ENCODE measurements around the gene NPHP4. TPM values are rescaled to one million over a fixed set of nuclear protein-coding genes. Genes with fewer than 3 reads are reported as not detected.

NPHP4 gene
- polyA plus RNA-seq, 1 donor (not counting 4 experiments of a cell fraction or from before 2014, with no cell fraction given): 3.7 TPM

DNA sequence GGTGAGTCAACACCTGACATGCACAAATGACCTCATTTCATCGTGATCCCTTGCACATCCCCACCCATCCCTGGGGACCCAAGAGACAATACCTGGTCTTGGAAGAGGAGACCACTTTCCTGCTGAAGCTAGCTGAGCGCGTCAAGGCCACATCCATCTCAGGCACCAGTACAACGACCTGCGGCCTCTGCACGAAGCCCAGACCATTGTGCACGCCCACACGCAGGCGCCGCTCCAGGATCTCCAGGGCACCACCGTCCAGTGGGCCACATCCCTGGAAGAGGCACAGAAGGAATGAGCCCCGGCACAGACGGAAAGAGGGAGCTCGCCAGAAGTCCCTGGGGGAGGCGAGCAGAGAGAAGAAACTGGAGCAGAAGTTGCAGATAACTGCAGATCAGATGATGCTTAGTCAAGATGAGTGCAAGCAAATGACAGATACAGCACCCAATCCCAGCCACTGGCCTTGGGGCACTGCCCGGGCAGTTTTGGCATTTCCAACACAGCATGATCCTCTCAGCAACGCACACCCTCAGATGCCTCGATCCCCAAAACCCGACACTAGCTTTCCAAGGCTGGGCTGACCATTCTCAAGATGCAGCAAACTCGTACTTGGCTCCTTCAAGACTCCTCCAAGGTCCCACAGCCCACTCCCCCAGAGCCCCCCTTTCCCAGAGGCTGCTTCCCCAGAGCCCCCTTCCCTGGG is 44.1 kb downstream of the NPHP4 start:
- H3K27me3 ChIP-seq (ENCODE audit: control insufficient read depth, extremely low read depth, insufficient read depth, low read length): no peaks in the 10 kb centered on the region
- H3K36me3 ChIP-seq (ENCODE audit: control insufficient read depth in 2 of 2, extremely low read depth in 1 of 2, insufficient read depth in 2 of 2, low read length in 2 of 2): peaks cover 6 to 8% of the 10 kb centered on the region in 2 experiments
- H3K9ac ChIP-seq (ENCODE audit: control insufficient read depth, extremely low read depth, insufficient read depth, low read length): no peak overlapping the region
- DNase-seq (ENCODE audit: low read depth, low spot score) (no peak), FAIRE-seq (no peak)
- H4K20me1 ChIP-seq (ENCODE audit: control insufficient read depth, extremely low read depth, insufficient read depth, low read length): no peaks in the 10 kb centered on the region
- dilution Hi-C loops (cut with MboI; ENCODE audit: extremely low pct_ligation_motif_present, low sequenced_read_pairs): no loop called here
- no peaks in the 10 kb centered on the region for H3K9me1 ChIP-seq (ENCODE audit: control insufficient read depth, extremely low read depth, insufficient read depth, low read length)
- H3K27ac ChIP-seq (ENCODE audit: control insufficient read depth, insufficient read depth, low read length): no peak overlapping the region
- H3K9me3 ChIP-seq (ENCODE audit: control insufficient read depth, low read depth, low read length): no peaks in the 10 kb centered on the region
- no peaks in the 10 kb centered on the region for H3K79me2 ChIP-seq (ENCODE audit: control insufficient read depth, insufficient read depth, low read length)
- H2AFZ ChIP-seq (ENCODE audit: control insufficient read depth, low read length): no peak overlapping the region
- no peaks in the 10 kb centered on the region for H3K4me1 ChIP-seq (ENCODE audit: control insufficient read depth, extremely low read depth, insufficient read depth, low read length)
- H3K4me2 ChIP-seq (ENCODE audit: control insufficient read depth, extremely low read depth, insufficient read depth, low read depth, low read length): no peak overlapping the region
- no peak overlapping the region for H3K4me3 ChIP-seq (ENCODE audit: control insufficient read depth in 2 of 3, extremely low read depth in 1 of 3, insufficient read depth in 2 of 3, low read depth in 1 of 3, low read length in 3 of 3)
- TF ChIP-seq EZH2 (IDR thresholded peaks at IDR 0.05; ENCODE audit: low read length) (no peak), CTCF (optimal IDR thresholded peaks at IDR 0.05 in 1 of 3, IDR thresholded peaks at IDR 0.05 in 1 of 3, conservative IDR thresholded peaks at IDR 0.05 in 1 of 3; ENCODE audit: extremely low read depth in 1 of 3, insufficient read depth in 2 of 3, low read length in 3 of 3) (no peak)

- H3K36me3 ChIP-seq (ENCODE audit: control insufficient read depth in 2 of 2, extremely low read depth in 1 of 2, insufficient read depth in 2 of 2, low read length in 2 of 2): peaks cover 8 to 9% of the 10 kb centered on the region in 2 experiments
- DNase-seq (ENCODE audit: low read depth, low spot score) (no peak), FAIRE-seq (no peak)
- H2AFZ ChIP-seq (ENCODE audit: control insufficient read depth, low read length): no peak overlapping the region
- no peaks in the 10 kb centered on the region for H3K9me3 ChIP-seq (ENCODE audit: control insufficient read depth, low read depth, low read length)
- no peaks in the 10 kb centered on the region for H3K4me1 ChIP-seq (ENCODE audit: control insufficient read depth, extremely low read depth, insufficient read depth, low read length)
- H3K9me1 ChIP-seq (ENCODE audit: control insufficient read depth, extremely low read depth, insufficient read depth, low read length): no peaks in the 10 kb centered on the region
- no peak overlapping the region for H3K9ac ChIP-seq (ENCODE audit: control insufficient read depth, extremely low read depth, insufficient read depth, low read length)
- H3K27ac ChIP-seq (ENCODE audit: control insufficient read depth, insufficient read depth, low read length): no peak overlapping the region
- H3K4me3 ChIP-seq (ENCODE audit: control insufficient read depth in 2 of 3, extremely low read depth in 1 of 3, insufficient read depth in 2 of 3, low read depth in 1 of 3, low read length in 3 of 3): no peak overlapping the region
- no peaks in the 10 kb centered on the region for H3K79me2 ChIP-seq (ENCODE audit: control insufficient read depth, insufficient read depth, low read length)
- TF ChIP-seq EZH2 (IDR thresholded peaks at IDR 0.05; ENCODE audit: low read length) (no peak), CTCF (optimal IDR thresholded peaks at IDR 0.05 in 1 of 3, IDR thresholded peaks at IDR 0.05 in 1 of 3, conservative IDR thresholded peaks at IDR 0.05 in 1 of 3; ENCODE audit: extremely low read depth in 1 of 3, insufficient read depth in 2 of 3, low read length in 3 of 3) (no peak)
- H4K20me1 ChIP-seq (ENCODE audit: control insufficient read depth, extremely low read depth, insufficient read depth, low read length): no peaks in the 10 kb centered on the region
- dilution Hi-C loops (cut with MboI; ENCODE audit: extremely low pct_ligation_motif_present, low sequenced_read_pairs): no loop called here
- H3K27me3 ChIP-seq (ENCODE audit: control insufficient read depth, extremely low read depth, insufficient read depth, low read length): no peaks in the 10 kb centered on the region
- H3K4me2 ChIP-seq (ENCODE audit: control insufficient read depth, extremely low read depth, insufficient read depth, low read depth, low read length): no peak overlapping the region
Observed at GRCh38 chr1:5947071-5947821, 45.0 kb downstream of the NPHP4 start.
